BE2C (cell line): ENCODE results near the gene STX3.

Experiments
- DNase-seq: peaks from one replicate; pipeline ENCODE4 v3.0.0-alpha.2; 2020
- H3K27me3 ChIP-seq: fragments of 250-450 bp; sonication (Bioruptor Pico); 2 replicates; pipeline ENCODE4 v1.5.1; 2020; ENCODE audit warnings: mild to moderate bottlenecking
- H3K36me3 ChIP-seq: fragments of 250-450 bp; sonication (Bioruptor Pico); 2 replicates; pipeline ENCODE4 v1.5.1; 2020; ENCODE audit warnings: mild to moderate bottlenecking
- H3K4me1 ChIP-seq: fragments of 250-450 bp; sonication (Bioruptor Pico); 2 replicates; pipeline ENCODE4 v1.5.1; 2020
- H3K4me3 ChIP-seq: 2 replicates; pipeline ENCODE4 v1.5.1; 2011; ENCODE audit warnings: low read depth, low read length
- H3K9me3 ChIP-seq: fragments of 250-450 bp; sonication (Bioruptor Pico); 2 replicates; pipeline ENCODE4 v1.5.1; 2020
- CTCF ChIP-seq: IDR thresholded peaks from 2 replicates; pipeline ENCODE4 v1.5.1; 2012; ENCODE audit warnings: mild to moderate bottlenecking, low read depth, low read length

Gene STX3

GRCh38 chr11:59713745-59714144 lies 41.4 kb upstream of the STX3 start, which contains the start of gene OR10V1:
Gene OR10V1, minus strand, starts transcription at chr11:59713845. Its CDS starts 0 bp downstream, at chr11:59713845.
- H3K4me1 ChIP-seq, result no peaks in the 10 kb centered on the region
- no peak within 1 kb of the TSS for H3K4me3 ChIP-seq
- H3K36me3 ChIP-seq, result no peaks in the 10 kb centered on the region
- DNase-seq, result no peak
- no peaks in the 10 kb centered on the region for H3K9me3 ChIP-seq
- TF ChIP-seq CTCF, result no peak
- H3K27me3 ChIP-seq, result no peaks in the 10 kb centered on the region

GRCh38 chr11:59716051-59716450 lies 39.1 kb upstream of the STX3 start:
- Histone ChIP-seq H3K36me3 (no peaks in the 10 kb centered on the region), H3K9me3 (no peaks in the 10 kb centered on the region), H3K4me1 (no peaks in the 10 kb centered on the region), H3K27me3 (no peaks in the 10 kb centered on the region), H3K4me3 (no peak overlapping the region)
- no peak for DNase-seq
- no peak for TF ChIP-seq CTCF

- no peak for DNase-seq
- Histone ChIP-seq H3K9me3 (no peaks in the 10 kb centered on the region), H3K27me3 (no peaks in the 10 kb centered on the region), H3K4me1 (no peaks in the 10 kb centered on the region), H3K36me3 (no peaks in the 10 kb centered on the region), H3K4me3 (no peak overlapping the region)
- TF ChIP-seq CTCF, result no peak
These were observed 35.6 kb upstream of the STX3 start for GRCh38 chr11:59719556-59719955.

- no peaks in the 10 kb centered on the region for H3K36me3 ChIP-seq
- H3K4me3 ChIP-seq, result no peak overlapping the region
- no peaks in the 10 kb centered on the region for H3K4me1 ChIP-seq
- DNase-seq, result no peak
- no peaks in the 10 kb centered on the region for H3K27me3 ChIP-seq
- no peaks in the 10 kb centered on the region for H3K9me3 ChIP-seq
- no peak for TF ChIP-seq CTCF
These were observed 31.1 kb upstream of the STX3 start for GRCh38 chr11:59724066-59724465.

- no peak for TF ChIP-seq CTCF
- no peak for DNase-seq
- no peaks in the 10 kb centered on the region for H3K27me3 ChIP-seq
- no peaks in the 10 kb centered on the region for H3K9me3 ChIP-seq
- H3K36me3 ChIP-seq, result no peaks in the 10 kb centered on the region
- H3K4me1 ChIP-seq, result no peaks in the 10 kb centered on the region
- no peak overlapping the region for H3K4me3 ChIP-seq
These were observed 27.8 kb upstream of the STX3 start for GRCh38 chr11:59727426-59727825.

- no peak for DNase-seq
- no peaks in the 10 kb centered on the region for H3K9me3 ChIP-seq
- no peaks in the 10 kb centered on the region for H3K27me3 ChIP-seq
- no peak for TF ChIP-seq CTCF
- H3K4me3 ChIP-seq, result no peak overlapping the region
- no peaks in the 10 kb centered on the region for H3K36me3 ChIP-seq
- H3K4me1 ChIP-seq, result no peaks in the 10 kb centered on the region
These were observed 27.0 kb upstream of the STX3 start for GRCh38 chr11:59728154-59728553.
